Mesendoderm (in vitro differentiated cells): ENCODE results near the gene ARHGAP6.

Experiments used
- DNase-seq: peaks from one replicate; pipeline ENCODE4 v3.0.0; 2013
- H2AK5ac ChIP-seq: 2 replicates; pipeline ENCODE4 v1.6.1; 2013; ENCODE audit warnings: low read length, inconsistent platforms
- H2BK120ac ChIP-seq: 2 replicates; pipeline ENCODE4 v1.6.1; 2013; ENCODE audit warnings: low read depth, mild to moderate bottlenecking, low read length, moderate library complexity, mixed read lengths
- H2BK15ac ChIP-seq: replicated peaks from 2 replicates; pipeline ENCODE4 v1.6.1; 2013; ENCODE audit warnings: low read depth, mild to moderate bottlenecking, moderate library complexity
- H2BK5ac ChIP-seq: 2 replicates; pipeline ENCODE4 v1.6.1; 2013; ENCODE audit warnings: low read length, inconsistent platforms
- H3K18ac ChIP-seq: 2 replicates; pipeline ENCODE4 v1.6.1; 2013; ENCODE audit warnings: mild to moderate bottlenecking, low read length, mixed read lengths
- H3K23ac ChIP-seq: one replicate; pipeline ENCODE4 v1.6.1; 2013; ENCODE audit warnings: low read length
- H3K27ac ChIP-seq: 2 replicates; pipeline ENCODE4 v1.5.1; 2013; ENCODE audit warnings: low read depth, mild to moderate bottlenecking, inconsistent platforms, low read length, moderate library complexity
- H3K27me3 ChIP-seq: 2 replicates; pipeline ENCODE4 v1.6.1; 2013; ENCODE audit warnings: low read length, control low read depth, mild to moderate bottlenecking, inconsistent platforms; ENCODE audit not compliant: insufficient read depth, poor library complexity
- H3K36me3 ChIP-seq: 2 replicates; pipeline ENCODE4 v1.6.1; 2013; ENCODE audit warnings: low read length, inconsistent platforms; ENCODE audit not compliant: control insufficient read depth, insufficient read depth
- H3K4ac ChIP-seq: one replicate; pipeline ENCODE4 v1.6.1; 2013; ENCODE audit warnings: low read depth, mild to moderate bottlenecking, low read length, moderate library complexity
- H3K4me1 ChIP-seq: 2 replicates; pipeline ENCODE4 v1.6.1; 2013; ENCODE audit warnings: low read depth, low read length, inconsistent platforms; ENCODE audit not compliant: control insufficient read depth
- H3K4me2 ChIP-seq: 2 replicates; pipeline ENCODE4 v1.6.1; 2013; ENCODE audit warnings: low read length
- H3K4me3 ChIP-seq: 2 replicates; pipeline ENCODE4 v1.5.1; 2013; ENCODE audit warnings: mild to moderate bottlenecking, low read length
- H3K56ac ChIP-seq: one replicate; pipeline ENCODE4 v1.6.1; 2013; ENCODE audit warnings: low read length
- H3K79me1 ChIP-seq: 2 replicates; pipeline ENCODE4 v1.6.1; 2013; ENCODE audit warnings: low read length, inconsistent platforms
- H3K79me2 ChIP-seq: 2 replicates; pipeline ENCODE4 v1.6.1; 2013; ENCODE audit warnings: mild to moderate bottlenecking, low read length; ENCODE audit not compliant: control insufficient read depth, insufficient read depth
- H3K9ac ChIP-seq: 2 replicates; pipeline ENCODE4 v1.6.1; 2013; ENCODE audit warnings: low read length, inconsistent platforms
- H4K5ac ChIP-seq: one replicate; pipeline ENCODE4 v1.6.1; 2013; ENCODE audit warnings: low read length
- H4K8ac ChIP-seq: one replicate; pipeline ENCODE4 v1.6.1; 2013; ENCODE audit warnings: low read depth, mild to moderate bottlenecking, control low read depth, low read length, moderate library complexity
- WGBS: extraction: QIAGEN DNeasy Blood & Tissue Kit; methylation state at CpG from one replicate; pipeline ENCODE4 v1.1.7; 2013; ENCODE audit warnings: low lambda C conversion rate, missing lambda C conversion rate; ENCODE audit not compliant: insufficient coverage; ENCODE audit errors: extremely low coverage; 5-methylcytosine and 5-hydroxymethylcytosine counted together

The ARHGAP6 gene

GRCh38 chrX:11591723-11592346, 73.9 kb downstream of the ARHGAP6 start:
- no peak overlapping the region for H4K5ac ChIP-seq
- DNase-seq: no peak
- no peak overlapping the region for H4K8ac ChIP-seq
- no peak overlapping the region for H3K18ac ChIP-seq
- H2BK120ac ChIP-seq: no peak overlapping the region
- H3K9ac ChIP-seq: no peak overlapping the region
- no peak overlapping the region for H3K4me3 ChIP-seq
- no peak overlapping the region for H3K4ac ChIP-seq
- H3K23ac ChIP-seq: no peak overlapping the region
- H2BK15ac ChIP-seq: no peak overlapping the region
- no peak overlapping the region for H3K4me2 ChIP-seq
- H3K56ac ChIP-seq: no peak overlapping the region
- H3K4me1 ChIP-seq: no peaks in the 10 kb centered on the region
- no peak overlapping the region for H2BK5ac ChIP-seq
- H3K79me1 ChIP-seq: no peaks in the 10 kb centered on the region
- no peaks in the 10 kb centered on the region for H3K36me3 ChIP-seq
- no peaks in the 10 kb centered on the region for H3K79me2 ChIP-seq
- H2AK5ac ChIP-seq: no peak overlapping the region
- no peaks in the 10 kb centered on the region for H3K27me3 ChIP-seq
- no peak overlapping the region for H3K27ac ChIP-seq

GRCh38 chrX:11589641-11590040, 76.1 kb downstream of the ARHGAP6 start:
- Histone ChIP-seq H3K36me3 (no peaks in the 10 kb centered on the region), H3K27me3 (no peaks in the 10 kb centered on the region), H2BK15ac (no peak overlapping the region), H3K18ac (no peak overlapping the region), H3K4me1 (no peaks in the 10 kb centered on the region), H2BK120ac (no peak overlapping the region), H2AK5ac (no peak overlapping the region), H3K4ac (no peak overlapping the region), H3K4me3 (no peak overlapping the region), H3K56ac (no peak overlapping the region), H4K5ac (no peak overlapping the region), H3K27ac (no peak overlapping the region), H3K9ac (no peak overlapping the region), H3K4me2 (no peak overlapping the region), H3K79me1 (no peaks in the 10 kb centered on the region), H2BK5ac (no peak overlapping the region), H3K23ac (no peak overlapping the region), H3K79me2 (no peaks in the 10 kb centered on the region), H4K8ac (no peak overlapping the region)
- no CpG with 5 or more reads among the region's 3 CpGs for WGBS
- no peak for DNase-seq

GRCh38 chrX:11588097-11588496, 77.6 kb downstream of the ARHGAP6 start:
- Histone ChIP-seq H3K4me2 (no peak overlapping the region), H3K4me3 (no peak overlapping the region), H3K56ac (no peak overlapping the region), H3K9ac (no peak overlapping the region), H3K79me1 (no peaks in the 10 kb centered on the region), H3K18ac (no peak overlapping the region), H3K4ac (no peak overlapping the region), H3K27me3 (no peaks in the 10 kb centered on the region), H3K23ac (no peak overlapping the region), H4K8ac (no peak overlapping the region), H3K27ac (no peak overlapping the region), H4K5ac (no peak overlapping the region), H2AK5ac (no peak overlapping the region), H3K4me1 (no peaks in the 10 kb centered on the region), H3K36me3 (no peaks in the 10 kb centered on the region), H3K79me2 (no peaks in the 10 kb centered on the region), H2BK15ac (no peak overlapping the region), H2BK5ac (no peak overlapping the region), H2BK120ac (no peak overlapping the region)
- no peak for DNase-seq

GRCh38 chrX:11585174-11585573, 80.5 kb downstream of the ARHGAP6 start:
- H3K4ac ChIP-seq: no peak overlapping the region
- H4K8ac ChIP-seq: no peak overlapping the region
- no peak overlapping the region for H2BK120ac ChIP-seq
- H4K5ac ChIP-seq: no peak overlapping the region
- no peak for DNase-seq
- H3K9ac ChIP-seq: no peak overlapping the region
- no peak overlapping the region for H2AK5ac ChIP-seq
- H3K18ac ChIP-seq: no peak overlapping the region
- no peak overlapping the region for H2BK15ac ChIP-seq
- H3K36me3 ChIP-seq: no peaks in the 10 kb centered on the region
- no peak overlapping the region for H3K56ac ChIP-seq
- H3K79me2 ChIP-seq: no peaks in the 10 kb centered on the region
- H3K27ac ChIP-seq: no peak overlapping the region
- no peak overlapping the region for H3K4me3 ChIP-seq
- H3K4me2 ChIP-seq: no peak overlapping the region
- no CpG with 5 or more reads among the region's 1 CpG for WGBS
- H3K27me3 ChIP-seq: no peaks in the 10 kb centered on the region
- H3K23ac ChIP-seq: no peak overlapping the region
- no peak overlapping the region for H2BK5ac ChIP-seq
- no peaks in the 10 kb centered on the region for H3K4me1 ChIP-seq
- no peaks in the 10 kb centered on the region for H3K79me1 ChIP-seq

- no peaks in the 10 kb centered on the region for H3K79me2 ChIP-seq
- no peak for DNase-seq
- H3K27me3 ChIP-seq: no peaks in the 10 kb centered on the region
- no peaks in the 10 kb centered on the region for H3K4me1 ChIP-seq
- H3K79me1 ChIP-seq: no peaks in the 10 kb centered on the region
- H3K4me2 ChIP-seq: no peak overlapping the region
- no peak overlapping the region for H2BK5ac ChIP-seq
- H3K36me3 ChIP-seq: no peaks in the 10 kb centered on the region
- no peak overlapping the region for H2BK120ac ChIP-seq
- H3K56ac ChIP-seq: no peak overlapping the region
- no peak overlapping the region for H3K4me3 ChIP-seq
- H2BK15ac ChIP-seq: no peak overlapping the region
- H3K27ac ChIP-seq: no peak overlapping the region
- H3K4ac ChIP-seq: no peak overlapping the region
- H3K23ac ChIP-seq: no peak overlapping the region
- H2AK5ac ChIP-seq: no peak overlapping the region
- H4K8ac ChIP-seq: no peak overlapping the region
- no CpG with 5 or more reads among the region's 2 CpGs for WGBS
- no peak overlapping the region for H3K18ac ChIP-seq
- no peak overlapping the region for H3K9ac ChIP-seq
- H4K5ac ChIP-seq: no peak overlapping the region
These were observed 84.9 kb downstream of the ARHGAP6 start for GRCh38 chrX:11580789-11581188.
